Measurements from ENCODE around the gene SERINC5. TPM values are rescaled to one million over a fixed set of nuclear protein-coding genes. Genes with fewer than 3 reads are reported as not detected.

Gene SERINC5
- total RNA-seq, 6 experiments from 2014 or later: 16.4 to 28.1 (median 19.9) TPM

- DNase-seq: no peak
- Mint-ChIP-seq H3K36me3 (ENCODE audit: low read depth) (no peaks in the 10 kb centered on the region), H3K27ac (no peak overlapping the region), H3K9me3 (no peaks in the 10 kb centered on the region), H3K4me3 (no peak overlapping the region), H3K27me3 (ENCODE audit: insufficient read depth) (peaks cover 6% of the 10 kb centered on the region; the same call in 1 of the 2 replicates), H3K4me1 (ENCODE audit: low read depth) (no peaks in the 10 kb centered on the region)
- no peak for TF ChIP-seq CTCF (IDR thresholded peaks at IDR 0.05)
Measured at GRCh38 chr5:80134876-80135275, 121.0 kb downstream of the SERINC5 start.

DNA sequence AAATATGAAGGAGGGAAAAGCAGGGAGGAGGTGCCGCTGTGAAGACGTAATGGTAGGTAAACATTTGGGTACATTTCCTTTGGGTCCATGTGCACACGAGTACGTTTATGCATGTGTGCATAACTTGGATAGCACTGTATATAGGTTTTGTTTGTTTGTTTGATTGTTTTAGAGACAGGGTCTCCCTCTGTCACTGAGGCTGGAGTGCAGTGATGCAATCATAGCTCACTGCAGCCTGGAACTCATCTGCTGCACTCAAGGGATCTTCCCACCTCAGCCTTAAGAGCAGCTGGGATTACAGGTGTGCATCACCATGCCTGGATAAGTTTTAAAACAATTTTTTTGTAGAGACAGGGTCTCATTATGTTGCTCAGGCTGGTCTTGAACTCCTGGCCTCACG, 126.7 kb downstream of the SERINC5 start:
- Mint-ChIP-seq H3K4me3 (no peak overlapping the region), H3K4me1 (ENCODE audit: low read depth) (peaks cover 26% of the 10 kb centered on the region), H3K36me3 (ENCODE audit: low read depth) (no peaks in the 10 kb centered on the region), H3K27ac (no peak overlapping the region), H3K27me3 (ENCODE audit: insufficient read depth) (peaks cover 4% of the 10 kb centered on the region; the same call in 1 of the 2 replicates), H3K9me3 (no peaks in the 10 kb centered on the region)
- DNase-seq: no peak
- TF ChIP-seq CTCF (IDR thresholded peaks at IDR 0.05): no peak

DNA sequence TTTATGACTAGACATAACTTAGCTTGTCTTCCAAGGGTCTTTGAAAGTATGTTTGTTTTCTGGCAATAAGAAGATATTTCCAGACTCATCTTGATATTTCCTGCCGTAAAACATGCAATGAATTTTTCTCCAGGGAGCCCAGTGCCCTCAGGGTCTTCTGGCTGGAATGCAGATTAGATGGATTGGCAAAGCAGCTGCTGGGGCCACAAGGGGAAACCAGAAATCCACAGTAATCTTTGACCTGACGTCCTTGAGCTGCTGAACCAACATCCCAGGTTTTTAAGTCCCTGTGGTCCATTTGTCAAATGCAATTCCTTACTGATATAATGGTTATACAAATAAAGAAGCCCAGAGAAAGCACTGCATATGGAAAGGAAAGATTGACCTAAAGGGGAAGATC, 127.7 kb downstream of the SERINC5 start:
- H3K4me1 Mint-ChIP-seq (ENCODE audit: low read depth): peaks cover 26% of the 10 kb centered on the region
- H3K27me3 Mint-ChIP-seq (ENCODE audit: insufficient read depth): peaks cover 4% of the 10 kb centered on the region; the same call in 1 of the 2 replicates
- no peaks in the 10 kb centered on the region for H3K9me3 Mint-ChIP-seq
- TF ChIP-seq CTCF (IDR thresholded peaks at IDR 0.05): no peak
- DNase-seq: peak; percentile 19
- no peak overlapping the region; the same call in 1 of the 2 replicates for H3K27ac Mint-ChIP-seq
- no peak overlapping the region for H3K4me3 Mint-ChIP-seq
- H3K36me3 Mint-ChIP-seq (ENCODE audit: low read depth): no peaks in the 10 kb centered on the region

DNA sequence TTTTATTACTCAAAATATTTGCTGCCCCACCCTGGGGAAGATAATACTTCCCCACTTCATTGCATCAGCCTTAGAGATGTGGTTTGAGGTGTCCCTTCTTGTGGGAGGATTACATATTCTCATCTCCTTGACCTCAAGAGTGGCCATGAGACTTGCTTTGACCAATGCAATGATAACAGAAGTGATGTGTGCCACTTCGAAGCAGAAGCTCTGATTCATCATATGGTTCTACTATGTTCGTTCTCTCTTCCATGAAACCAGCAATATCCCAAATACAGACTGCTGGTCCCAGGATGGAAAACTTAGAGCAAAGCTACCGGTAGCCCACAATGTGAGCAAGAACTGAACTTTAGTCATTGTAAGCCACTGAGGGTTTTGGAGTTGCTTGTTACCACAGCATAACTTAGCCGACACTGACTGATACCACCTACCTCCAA, 128.7 kb downstream of the SERINC5 start:
- Mint-ChIP-seq H3K9me3 (no peaks in the 10 kb centered on the region), H3K27me3 (ENCODE audit: insufficient read depth) (peaks cover 2% of the 10 kb centered on the region; the same call in 1 of the 2 replicates), H3K27ac (no peak overlapping the region), H3K36me3 (ENCODE audit: low read depth) (no peaks in the 10 kb centered on the region), H3K4me3 (no peak overlapping the region), H3K4me1 (ENCODE audit: low read depth) (peaks cover 26% of the 10 kb centered on the region)
- DNase-seq: no peak
- no peak for TF ChIP-seq CTCF (IDR thresholded peaks at IDR 0.05)

DNA sequence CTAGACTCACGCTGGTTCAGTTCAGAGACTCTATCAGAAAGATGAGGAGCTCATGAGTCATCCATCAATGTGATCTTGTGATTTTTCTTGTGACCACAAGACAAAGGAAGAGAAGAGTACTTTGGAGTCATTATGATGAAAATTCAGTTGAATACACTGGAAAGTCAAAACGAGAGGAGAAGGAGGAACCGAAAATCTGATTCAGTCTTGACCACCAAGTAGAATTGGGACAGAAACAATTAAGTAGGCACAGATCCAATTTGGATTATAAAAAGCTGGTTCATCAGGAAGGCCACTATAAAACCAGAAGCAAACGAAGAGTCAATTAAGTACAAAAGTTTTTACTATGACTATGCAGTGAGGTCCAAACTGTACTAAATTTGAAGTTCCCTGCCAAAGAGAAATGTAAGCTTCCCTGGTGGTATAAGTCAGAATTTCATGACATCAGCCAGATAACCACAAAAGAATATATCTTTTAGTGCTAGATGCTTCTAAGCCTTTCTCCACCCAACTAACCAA, 129.8 kb downstream of the SERINC5 start:
- Mint-ChIP-seq H3K27ac (peak overlapping the region; percentile 92), H3K27me3 (ENCODE audit: insufficient read depth) (peaks cover under 1% of the 10 kb centered on the region; the same call in 1 of the 2 replicates), H3K4me1 (ENCODE audit: low read depth) (peaks cover 26% of the 10 kb centered on the region), H3K36me3 (ENCODE audit: low read depth) (no peaks in the 10 kb centered on the region), H3K9me3 (no peaks in the 10 kb centered on the region), H3K4me3 (peak overlapping the region; percentile 63)
- peak; percentile 69 for TF ChIP-seq CTCF (IDR thresholded peaks at IDR 0.05)
- DNase-seq: peak; percentile 84
